Mucosa of stomach (tissue), 1 donor: ENCODE measurements around the gene MET.

Experiments
- H3K27me3 ChIP-seq: one replicate; pipeline ENCODE4 v1.7.0; 2013; ENCODE audit warnings: mild to moderate bottlenecking, low read length; ENCODE audit not compliant: control insufficient read depth, insufficient read depth
- H3K36me3 ChIP-seq: one replicate; pipeline ENCODE4 v1.7.0; 2013; ENCODE audit warnings: low read length; ENCODE audit not compliant: control insufficient read depth, insufficient read depth
- H3K4me1 ChIP-seq: one replicate; pipeline ENCODE4 v1.7.0; 2013; ENCODE audit warnings: mild to moderate bottlenecking, low read length; ENCODE audit not compliant: control insufficient read depth, insufficient read depth
- H3K4me3 ChIP-seq: one replicate; pipeline ENCODE4 v1.7.0; 2013; ENCODE audit warnings: low read length
- H3K9ac ChIP-seq: one replicate; pipeline ENCODE4 v1.7.0; 2013; ENCODE audit warnings: mild to moderate bottlenecking, low read length, moderate library complexity
- H3K9me3 ChIP-seq: one replicate; pipeline ENCODE4 v1.7.0; 2013; ENCODE audit warnings: mild to moderate bottlenecking, low read length, moderate library complexity; ENCODE audit not compliant: control insufficient read depth
- donor health status: Pancreatic carcinoma.

Gene MET

GRCh38 chr7:116670409-116671015 is 1.5 kb upstream of the MET start:
- peaks cover 8% of the 10 kb centered on the region for H3K4me1 ChIP-seq
- no peaks in the 10 kb centered on the region for H3K27me3 ChIP-seq
- H3K36me3 ChIP-seq: no peaks in the 10 kb centered on the region
- H3K9ac ChIP-seq: no peak overlapping the region
- H3K9me3 ChIP-seq: no peaks in the 10 kb centered on the region
- H3K4me3 ChIP-seq: no peak overlapping the region

GRCh38 chr7:116671111-116671510 is 885 bp upstream of the MET start:
- H3K27me3 ChIP-seq: no peaks in the 10 kb centered on the region
- H3K4me3 ChIP-seq: peak overlapping the region; percentile 53
- peak overlapping the region; percentile 71 for H3K9ac ChIP-seq

GRCh38 chr7:116672596-116673456 is 830 bp downstream of the MET start:
- H3K4me1 ChIP-seq: peaks cover 8% of the 10 kb centered on the region
- H3K4me3 ChIP-seq: peak overlapping the region; percentile 52
- H3K27me3 ChIP-seq: no peaks in the 10 kb centered on the region
- H3K9ac ChIP-seq: peak overlapping the region; percentile 93
- H3K36me3 ChIP-seq: no peaks in the 10 kb centered on the region
- no peaks in the 10 kb centered on the region for H3K9me3 ChIP-seq

More at GRCh38 chr7:116671111-116671510, 885 bp upstream of the MET start:
- no peaks in the 10 kb centered on the region for H3K36me3 ChIP-seq
- H3K9me3 ChIP-seq: no peaks in the 10 kb centered on the region
- H3K4me1 ChIP-seq: peaks cover 8% of the 10 kb centered on the region

DNA sequence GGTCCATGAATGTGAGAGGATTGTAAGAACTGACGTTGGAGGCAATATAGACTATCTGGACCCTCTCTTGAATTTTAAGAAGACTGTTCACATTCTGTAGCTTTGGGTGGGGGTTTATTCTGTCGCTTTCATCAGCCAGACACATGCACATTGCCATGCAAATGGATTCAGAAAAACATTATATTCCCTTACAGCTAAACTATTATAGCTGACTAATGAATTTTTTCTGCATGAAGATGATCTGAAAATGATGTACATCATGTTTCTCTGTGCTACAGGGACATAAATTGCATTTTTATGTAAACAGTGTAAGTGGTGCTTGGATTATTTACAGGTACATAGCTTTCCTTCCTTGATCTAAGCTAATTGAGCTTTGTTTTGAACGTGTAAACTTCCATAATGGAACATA is 1.5 kb downstream of the MET start:
- Histone ChIP-seq H3K9me3 (no peaks in the 10 kb centered on the region), H3K9ac (peak overlapping the region; percentile 93), H3K36me3 (no peaks in the 10 kb centered on the region), H3K4me1 (peaks cover 8% of the 10 kb centered on the region), H3K4me3 (peak overlapping the region; percentile 52), H3K27me3 (no peaks in the 10 kb centered on the region)

GRCh38 chr7:116674508-116675173 is 2.6 kb downstream of the MET start:
- Histone ChIP-seq H3K27me3 (no peaks in the 10 kb centered on the region), H3K9me3 (no peaks in the 10 kb centered on the region), H3K9ac (no peak overlapping the region), H3K4me1 (peaks cover 8% of the 10 kb centered on the region), H3K4me3 (no peak overlapping the region), H3K36me3 (no peaks in the 10 kb centered on the region)

GRCh38 chr7:116675812-116676355 is 3.9 kb downstream of the MET start:
- H3K27me3 ChIP-seq: no peaks in the 10 kb centered on the region
- H3K36me3 ChIP-seq: no peaks in the 10 kb centered on the region
- no peak overlapping the region for H3K4me3 ChIP-seq
- H3K9ac ChIP-seq: no peak overlapping the region
- H3K9me3 ChIP-seq: no peaks in the 10 kb centered on the region
- H3K4me1 ChIP-seq: peaks cover 8% of the 10 kb centered on the region

DNA sequence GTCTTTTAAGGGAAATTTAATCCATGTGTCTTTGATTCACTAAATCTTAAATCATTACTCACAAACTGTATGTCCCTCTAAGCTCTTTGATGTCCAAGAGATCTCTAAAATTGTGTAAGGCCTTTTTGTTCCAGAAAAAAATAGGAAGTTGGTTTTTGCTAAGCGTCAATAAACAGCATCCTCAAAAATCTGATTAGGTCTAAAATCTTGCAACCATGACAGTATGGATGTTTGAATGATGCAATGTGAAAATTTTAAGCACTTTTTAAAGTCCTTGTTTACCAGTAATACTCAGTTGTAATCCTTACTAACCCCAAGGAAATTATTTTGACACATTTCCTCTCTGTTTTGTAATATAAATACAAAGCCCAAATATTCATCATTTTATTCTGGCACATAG is 6.8 kb downstream of the MET start:
- H3K4me3 ChIP-seq: no peak overlapping the region

DNA sequence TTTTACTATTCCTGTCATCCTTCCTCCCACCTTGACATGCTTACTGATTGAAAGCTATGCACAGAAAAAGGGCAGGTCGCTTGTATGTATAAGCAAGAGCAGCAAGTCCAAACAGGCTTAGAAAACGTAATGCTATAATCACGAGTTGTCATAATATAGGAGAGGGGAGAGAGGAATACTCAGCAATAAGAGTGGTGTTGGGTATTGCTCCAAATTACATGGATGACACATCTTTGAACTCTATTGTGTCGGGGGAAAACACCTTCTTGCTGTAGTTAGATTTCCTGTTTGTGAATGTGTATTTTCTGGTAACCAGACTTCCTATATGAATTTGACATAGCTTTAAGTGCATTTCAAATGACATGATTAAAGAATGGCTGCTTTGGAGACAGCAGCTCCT is 7.5 kb downstream of the MET start:
- Histone ChIP-seq H3K36me3 (no peaks in the 10 kb centered on the region), H3K27me3 (no peaks in the 10 kb centered on the region), H3K4me1 (peaks cover 6% of the 10 kb centered on the region), H3K9ac (no peak overlapping the region), H3K9me3 (no peaks in the 10 kb centered on the region), H3K4me3 (no peak overlapping the region)

More for the DNA sequence above, 6.8 kb downstream of the MET start:
- Histone ChIP-seq H3K27me3 (no peaks in the 10 kb centered on the region), H3K9ac (no peak overlapping the region), H3K9me3 (no peaks in the 10 kb centered on the region), H3K4me1 (peaks cover 8% of the 10 kb centered on the region), H3K36me3 (no peaks in the 10 kb centered on the region)

DNA sequence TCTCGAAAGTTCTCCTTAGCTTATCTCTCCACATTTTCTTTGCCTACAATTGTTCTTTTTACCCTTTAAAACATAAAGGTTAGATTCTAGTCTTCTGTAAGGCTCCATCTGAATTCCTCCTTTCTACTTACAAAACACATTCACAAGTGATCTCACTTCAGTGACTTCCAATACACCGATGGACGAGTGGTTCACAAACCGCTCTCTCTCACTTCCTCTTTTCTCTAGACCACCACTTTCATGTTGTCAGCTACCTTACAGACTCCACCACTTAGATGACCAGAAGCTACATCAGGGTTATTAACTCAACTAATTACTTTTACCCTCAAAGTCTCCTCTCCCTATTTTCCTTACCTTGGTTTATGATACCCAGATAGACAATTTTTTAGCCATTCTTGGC is 11.8 kb downstream of the MET start:
- Histone ChIP-seq H3K9ac (no peak overlapping the region), H3K27me3 (no peaks in the 10 kb centered on the region), H3K9me3 (no peaks in the 10 kb centered on the region), H3K36me3 (no peaks in the 10 kb centered on the region), H3K4me1 (peaks cover 11% of the 10 kb centered on the region), H3K4me3 (no peak overlapping the region)

DNA sequence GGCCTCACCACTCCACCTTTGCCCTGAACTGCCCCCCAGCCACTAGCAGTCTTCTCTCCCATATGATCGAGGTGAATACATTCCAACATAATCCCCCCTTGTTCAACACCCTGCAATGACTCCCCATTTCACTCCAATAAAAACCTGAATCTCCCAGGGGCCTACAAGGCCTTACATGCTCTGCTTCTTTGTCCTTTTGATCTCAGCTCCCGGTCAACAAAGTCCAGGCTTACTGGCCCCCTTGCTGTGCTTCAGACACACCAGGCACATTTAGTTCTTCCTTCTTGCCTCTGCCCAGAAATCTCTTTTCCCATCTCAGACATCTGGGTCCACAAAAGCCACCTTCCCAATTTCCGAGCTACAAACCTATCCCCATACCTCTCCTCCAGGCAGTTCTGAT is 14.0 kb downstream of the MET start:
- no peak overlapping the region for H3K4me3 ChIP-seq
- peaks cover 11% of the 10 kb centered on the region for H3K4me1 ChIP-seq
- no peaks in the 10 kb centered on the region for H3K9me3 ChIP-seq
- no peak overlapping the region for H3K9ac ChIP-seq
- no peaks in the 10 kb centered on the region for H3K27me3 ChIP-seq
- H3K36me3 ChIP-seq: no peaks in the 10 kb centered on the region

GRCh38 chr7:116686812-116687419 is 14.9 kb downstream of the MET start:
- Histone ChIP-seq H3K4me1 (peaks cover 11% of the 10 kb centered on the region), H3K36me3 (no peaks in the 10 kb centered on the region), H3K9me3 (no peaks in the 10 kb centered on the region), H3K4me3 (no peak overlapping the region), H3K9ac (no peak overlapping the region), H3K27me3 (no peaks in the 10 kb centered on the region)
